Fibroblast of lung (primary cell): Measurements from ENCODE around the gene RTN4RL1. TPM values are rescaled to one million over a fixed set of nuclear protein-coding genes. Genes with fewer than 3 reads are reported as not detected.
A peak's percentile ranks its signal among the peaks of the same experiment; 100 is the strongest.

Source experiments
- DNase-seq, 2 donors: peaks; one replicate each; pipeline versions ENCODE4 v3.0.0 to v3.0.0-alpha.2; 2010; ENCODE audit warnings: low read depth in 2 of 2
- H2AFZ ChIP-seq: 2 replicates; pipeline ENCODE4 v1.5.1; 2012; ENCODE audit warnings: low read length, control low read depth, inconsistent platforms
- H3K27ac ChIP-seq: 2 replicates; pipeline ENCODE4 v1.5.1; 2011; ENCODE audit warnings: low read length, control low read depth; ENCODE audit not compliant: insufficient read depth
- H3K27me3 ChIP-seq: 2 replicates; pipeline ENCODE4 v1.5.1; 2011; ENCODE audit warnings: mild to moderate bottlenecking, low read length; ENCODE audit not compliant: control insufficient read depth, insufficient read depth
- H3K36me3 ChIP-seq: 2 replicates; pipeline ENCODE4 v1.5.1; 2011; ENCODE audit warnings: low read length; ENCODE audit not compliant: control insufficient read depth, insufficient read depth
- H3K4me1 ChIP-seq: 2 replicates; pipeline ENCODE4 v1.5.1; 2011; ENCODE audit warnings: low read length; ENCODE audit not compliant: control insufficient read depth, insufficient read depth; ENCODE audit errors: extremely low read depth
- H3K4me2 ChIP-seq: 2 replicates; pipeline ENCODE4 v1.5.1; 2011; ENCODE audit warnings: low read length, control low read depth; ENCODE audit not compliant: insufficient read depth; ENCODE audit errors: extremely low read depth
- H3K4me3 ChIP-seq, 4 experiments: fragments of 200-600 bp in 1 of 4; sonication (generic) in 1 of 4; replicated peaks in 1 of 4; 2 replicates each; pipeline ENCODE4 v1.5.1; 2011 to 2016; ENCODE audit warnings: low read length in 4 of 4, low read depth in 3 of 4, mild to moderate bottlenecking in 3 of 4, control low read depth in 2 of 4, inconsistent platforms in 1 of 4, mixed read lengths in 1 of 4; ENCODE audit not compliant: insufficient read depth in 1 of 4; ENCODE audit errors: control extremely low read depth in 1 of 4
- H3K79me2 ChIP-seq: 2 replicates; pipeline ENCODE4 v1.5.1; 2012; ENCODE audit warnings: mild to moderate bottlenecking, low read length, inconsistent platforms; ENCODE audit not compliant: control insufficient read depth, insufficient read depth
- H3K9ac ChIP-seq: 2 replicates; pipeline ENCODE4 v1.5.1; 2011; ENCODE audit warnings: mild to moderate bottlenecking, low read length, control low read depth; ENCODE audit not compliant: insufficient read depth
- H3K9me3 ChIP-seq: 2 replicates; pipeline ENCODE4 v1.5.1; 2012; ENCODE audit warnings: low read depth, low read length; ENCODE audit not compliant: control insufficient read depth, insufficient read depth
- H4K20me1 ChIP-seq: 2 replicates; pipeline ENCODE4 v1.5.1; 2011; ENCODE audit warnings: low read length; ENCODE audit not compliant: control insufficient read depth, insufficient read depth; ENCODE audit errors: extremely low read depth
- EZH2 ChIP-seq: IDR thresholded peaks from 2 replicates; pipeline ENCODE4 v1.5.1; 2012; ENCODE audit warnings: low read length, control low read depth, mild to moderate bottlenecking; ENCODE audit errors: missing control alignments
- polyA plus RNA-seq, 2 donors: library from polyadenylated mRNA; depleted of rRNA in 1 of 2; stranded (reverse) in 1 of 2; unstranded in 1 of 2; fragments of >200 nt; gene quantifications; 2 replicates each; pipeline ENCODE4 v1.2.1, GENCODE V29; 2011 to 2012; ENCODE audit warnings: missing spikeins in 1 of 2
- total RNA-seq: library from RNA; depleted of rRNA; stranded (reverse); fragments of >200 nt; gene quantifications from 2 replicates; pipeline ENCODE4 v1.2.1, GENCODE V29; 2014
- TF ChIP-seq, protein P1 (sequence below), 2 donors: IDR thresholded peaks in 1 of 2; conservative IDR thresholded peaks in 1 of 2; 1 replicate in 1 of 2; 2 replicates in 1 of 2; pipeline ENCODE4 v1.5.1; 2011 to 2012; ENCODE audit warnings: low read length in 2 of 2, control low read depth in 1 of 2, inconsistent platforms in 1 of 2, low read depth in 1 of 2, mild to moderate bottlenecking in 1 of 2

RTN4RL1 gene
- total and polyA plus RNA-seq, 2 donors (not counting 1 experiment from before 2014, with no cell fraction given), result 0.39 to 0.83 TPM

DNA sequence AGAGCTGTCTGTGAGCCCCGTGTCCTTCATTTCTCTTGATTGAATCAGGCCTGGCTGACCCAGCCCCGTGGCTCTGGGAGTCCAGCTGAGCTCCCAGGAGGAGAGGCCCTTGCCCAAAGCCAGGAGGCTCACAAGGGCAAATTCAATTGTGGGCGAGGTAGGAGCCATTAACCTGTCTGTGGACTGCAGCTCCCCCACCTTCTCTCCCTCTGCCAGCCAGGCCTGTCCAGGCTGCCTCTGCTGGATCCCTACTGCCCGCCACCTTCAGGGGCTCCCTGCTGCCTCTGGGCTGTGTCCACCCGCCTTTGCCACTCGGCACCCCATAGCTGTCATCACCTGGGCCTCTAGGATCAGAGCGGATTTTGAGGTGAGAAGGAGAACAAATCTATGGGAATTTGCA lies 61.9 kb downstream of the RTN4RL1 start:
- Histone ChIP-seq H3K36me3 (no peaks in the 10 kb centered on the region), H3K4me1 (peaks cover 2% of the 10 kb centered on the region), H3K9ac (no peak overlapping the region), H2AFZ (no peak overlapping the region), H4K20me1 (no peaks in the 10 kb centered on the region), H3K27ac (no peak overlapping the region), H3K4me2 (no peak overlapping the region), H3K79me2 (no peaks in the 10 kb centered on the region), H3K9me3 (no peaks in the 10 kb centered on the region), H3K4me3 (no peak overlapping the region), H3K27me3 (peaks cover 7% of the 10 kb centered on the region)
- DNase-seq, result no peak
- no peak for TF ChIP-seq EZH2
- TF ChIP-seq, protein P1, sequence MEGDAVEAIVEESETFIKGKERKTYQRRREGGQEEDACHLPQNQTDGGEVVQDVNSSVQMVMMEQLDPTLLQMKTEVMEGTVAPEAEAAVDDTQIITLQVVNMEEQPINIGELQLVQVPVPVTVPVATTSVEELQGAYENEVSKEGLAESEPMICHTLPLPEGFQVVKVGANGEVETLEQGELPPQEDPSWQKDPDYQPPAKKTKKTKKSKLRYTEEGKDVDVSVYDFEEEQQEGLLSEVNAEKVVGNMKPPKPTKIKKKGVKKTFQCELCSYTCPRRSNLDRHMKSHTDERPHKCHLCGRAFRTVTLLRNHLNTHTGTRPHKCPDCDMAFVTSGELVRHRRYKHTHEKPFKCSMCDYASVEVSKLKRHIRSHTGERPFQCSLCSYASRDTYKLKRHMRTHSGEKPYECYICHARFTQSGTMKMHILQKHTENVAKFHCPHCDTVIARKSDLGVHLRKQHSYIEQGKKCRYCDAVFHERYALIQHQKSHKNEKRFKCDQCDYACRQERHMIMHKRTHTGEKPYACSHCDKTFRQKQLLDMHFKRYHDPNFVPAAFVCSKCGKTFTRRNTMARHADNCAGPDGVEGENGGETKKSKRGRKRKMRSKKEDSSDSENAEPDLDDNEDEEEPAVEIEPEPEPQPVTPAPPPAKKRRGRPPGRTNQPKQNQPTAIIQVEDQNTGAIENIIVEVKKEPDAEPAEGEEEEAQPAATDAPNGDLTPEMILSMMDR (conservative IDR thresholded peaks at IDR 0.05 in 1 of 2, IDR thresholded peaks at IDR 0.05 in 1 of 2; ENCODE audit: low read depth in 1 of 2, low read length in 2 of 2), result no peak

DNA sequence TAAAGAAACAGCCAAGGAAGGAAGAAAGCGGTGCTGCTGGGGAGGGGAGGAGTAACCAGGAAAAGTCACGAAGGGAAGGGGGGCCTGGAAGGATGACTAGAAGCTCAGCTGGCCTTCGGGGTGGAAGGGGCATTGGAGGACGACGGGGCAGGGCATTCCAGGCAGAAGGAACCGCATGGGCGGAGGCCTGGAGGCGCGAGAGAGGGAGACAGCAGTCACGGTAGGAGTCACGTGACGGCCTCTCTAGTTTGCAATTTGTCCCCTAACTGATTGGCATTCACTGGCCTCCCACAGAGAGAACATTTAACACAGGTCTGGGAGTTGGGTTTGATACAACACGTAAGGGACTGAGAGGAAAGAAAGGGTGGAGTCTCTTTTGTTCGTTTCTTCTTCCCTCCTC lies 63.9 kb downstream of the RTN4RL1 start:
- no peaks in the 10 kb centered on the region for H3K79me2 ChIP-seq
- H3K9me3 ChIP-seq, result no peaks in the 10 kb centered on the region
- DNase-seq, result no peak
- H3K27ac ChIP-seq, result no peak overlapping the region
- H4K20me1 ChIP-seq, result no peaks in the 10 kb centered on the region
- no peak for TF ChIP-seq EZH2
- TF ChIP-seq, protein P1 (conservative IDR thresholded peaks at IDR 0.05 in 1 of 2, IDR thresholded peaks at IDR 0.05 in 1 of 2; ENCODE audit: low read depth in 1 of 2, low read length in 2 of 2), result no peak
- H3K4me1 ChIP-seq, result peaks cover 2% of the 10 kb centered on the region
- H3K9ac ChIP-seq, result no peak overlapping the region
- no peaks in the 10 kb centered on the region for H3K36me3 ChIP-seq
- H3K27me3 ChIP-seq, result no peaks in the 10 kb centered on the region
- no peak overlapping the region for H2AFZ ChIP-seq
- H3K4me2 ChIP-seq, result no peak overlapping the region
- H3K4me3 ChIP-seq, result no peak overlapping the region

DNA sequence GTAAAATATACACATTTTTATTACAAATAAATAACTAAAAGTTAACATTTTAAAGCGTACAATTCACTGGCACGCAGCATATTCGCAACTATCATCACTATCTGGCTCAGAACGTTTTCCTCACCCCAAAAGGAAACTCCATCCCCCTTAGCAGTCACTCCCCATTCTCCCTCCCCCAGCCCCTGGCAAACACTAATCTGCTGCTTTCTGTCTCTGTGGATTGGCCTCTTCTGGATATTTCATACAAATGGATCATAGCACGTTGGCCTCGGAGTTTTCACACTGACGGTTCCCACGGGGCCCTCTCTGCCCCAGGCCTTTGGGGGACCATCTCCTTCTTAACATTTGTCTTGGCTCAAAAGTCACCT lies 64.6 kb downstream of the RTN4RL1 start:
- Histone ChIP-seq H3K27me3 (no peaks in the 10 kb centered on the region), H3K36me3 (no peaks in the 10 kb centered on the region), H3K9me3 (no peaks in the 10 kb centered on the region), H3K9ac (no peak overlapping the region), H3K4me3 (peak overlapping the region in 1 of 4 experiments; percentile 1), H3K27ac (no peak overlapping the region), H3K4me2 (no peak overlapping the region), H4K20me1 (no peaks in the 10 kb centered on the region), H3K79me2 (no peaks in the 10 kb centered on the region), H2AFZ (no peak overlapping the region), H3K4me1 (peaks cover 2% of the 10 kb centered on the region)
- TF ChIP-seq, protein P1 (conservative IDR thresholded peaks at IDR 0.05 in 1 of 2, IDR thresholded peaks at IDR 0.05 in 1 of 2; ENCODE audit: low read depth in 1 of 2, low read length in 2 of 2), result no peak
- TF ChIP-seq EZH2, result no peak
- no peak for DNase-seq
